Right lobe of liver (tissue), 4 donors: ENCODE measurements around the gene MOXD1.

ENCODE experiments used
- POLR2A ChIP-seq: fragments of 450-650 bp; IDR thresholded peaks from one replicate; pipeline ENCODE4 v1.6.1; 2017; ENCODE audit warnings: antibody characterized with exemption, mild to moderate bottlenecking
- TF ChIP-seq, protein P1 (sequence below), 4 donors: fragments of 200-600 bp in 3 of 4; fragments of 450-650 bp in 1 of 4; IDR thresholded peaks; one replicate each; pipeline versions ENCODE4 v1.5.1 to v1.8.0; 2016 to 2022; ENCODE audit warnings: antibody characterized with exemption in 4 of 4, mild to moderate bottlenecking in 2 of 4
- donor health status: DM: no; HTN: no; CAD: no.
- donor health status: DM: no; HTN: no; CAD: no.
- donor health status: DM: no; HTN: yes; CAD: no.

DNA sequence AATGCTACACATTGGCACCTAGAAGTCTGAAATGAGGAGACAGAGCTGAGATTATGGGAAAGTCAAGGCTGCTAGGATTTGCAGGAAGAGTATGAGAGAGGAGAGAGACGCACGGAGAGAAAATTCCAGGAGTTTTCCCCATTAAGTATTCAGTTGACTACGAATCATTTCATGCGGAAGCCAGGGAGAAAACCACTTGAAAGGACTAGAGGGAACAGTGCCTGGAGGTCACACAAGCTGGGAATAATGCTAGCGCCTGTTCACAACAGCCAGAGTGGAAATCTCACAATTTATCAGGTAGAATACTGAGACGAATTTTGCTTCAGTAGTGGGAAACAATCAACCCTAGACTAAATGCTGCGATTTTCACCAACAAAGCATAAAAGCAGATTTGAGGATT lies 118.6 kb downstream of the MOXD1 start:
- TF ChIP-seq, protein P1, sequence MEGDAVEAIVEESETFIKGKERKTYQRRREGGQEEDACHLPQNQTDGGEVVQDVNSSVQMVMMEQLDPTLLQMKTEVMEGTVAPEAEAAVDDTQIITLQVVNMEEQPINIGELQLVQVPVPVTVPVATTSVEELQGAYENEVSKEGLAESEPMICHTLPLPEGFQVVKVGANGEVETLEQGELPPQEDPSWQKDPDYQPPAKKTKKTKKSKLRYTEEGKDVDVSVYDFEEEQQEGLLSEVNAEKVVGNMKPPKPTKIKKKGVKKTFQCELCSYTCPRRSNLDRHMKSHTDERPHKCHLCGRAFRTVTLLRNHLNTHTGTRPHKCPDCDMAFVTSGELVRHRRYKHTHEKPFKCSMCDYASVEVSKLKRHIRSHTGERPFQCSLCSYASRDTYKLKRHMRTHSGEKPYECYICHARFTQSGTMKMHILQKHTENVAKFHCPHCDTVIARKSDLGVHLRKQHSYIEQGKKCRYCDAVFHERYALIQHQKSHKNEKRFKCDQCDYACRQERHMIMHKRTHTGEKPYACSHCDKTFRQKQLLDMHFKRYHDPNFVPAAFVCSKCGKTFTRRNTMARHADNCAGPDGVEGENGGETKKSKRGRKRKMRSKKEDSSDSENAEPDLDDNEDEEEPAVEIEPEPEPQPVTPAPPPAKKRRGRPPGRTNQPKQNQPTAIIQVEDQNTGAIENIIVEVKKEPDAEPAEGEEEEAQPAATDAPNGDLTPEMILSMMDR (IDR thresholded peaks at IDR 0.05) = no peak
- TF ChIP-seq POLR2A = no peak
